Activated CD4-positive, alpha-beta T cell treated with anti-CD3 and anti-CD28 coated beads, Interleukin-2, amount 50 U/mL, for 1 hour (primary cell): ENCODE measurements around the gene KCNK1.
"Not testable (repeated sequence)": the region's sequence is repeated elsewhere in the genome, so short reads cannot be mapped to it uniquely, and the experiment has no call there.

Experiments used
- DNase-seq: peaks from one replicate; pipeline ENCODE4 v3.0.0-alpha.2; 2020

Gene KCNK1

DNA sequence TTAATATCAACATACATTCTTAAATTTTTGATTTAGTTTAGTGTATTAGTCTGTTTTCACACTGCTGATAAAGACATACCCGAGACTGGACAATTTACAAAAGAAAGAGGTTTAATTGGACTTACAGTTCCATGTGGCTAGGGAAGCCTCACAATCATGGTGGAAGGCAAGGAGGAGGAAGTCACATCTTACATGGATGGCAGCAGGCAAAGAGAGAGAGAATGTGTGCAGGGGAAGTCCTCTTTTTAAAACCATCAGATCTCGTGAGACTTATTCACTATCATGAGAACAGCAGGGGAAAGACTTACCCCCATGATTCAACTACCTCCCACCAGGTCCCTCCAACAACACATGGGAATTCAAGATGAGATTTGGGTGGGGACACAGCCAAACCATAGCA is 56.5 kb downstream of the KCNK1 start:
- not testable (repeated sequence) for DNase-seq

DNA sequence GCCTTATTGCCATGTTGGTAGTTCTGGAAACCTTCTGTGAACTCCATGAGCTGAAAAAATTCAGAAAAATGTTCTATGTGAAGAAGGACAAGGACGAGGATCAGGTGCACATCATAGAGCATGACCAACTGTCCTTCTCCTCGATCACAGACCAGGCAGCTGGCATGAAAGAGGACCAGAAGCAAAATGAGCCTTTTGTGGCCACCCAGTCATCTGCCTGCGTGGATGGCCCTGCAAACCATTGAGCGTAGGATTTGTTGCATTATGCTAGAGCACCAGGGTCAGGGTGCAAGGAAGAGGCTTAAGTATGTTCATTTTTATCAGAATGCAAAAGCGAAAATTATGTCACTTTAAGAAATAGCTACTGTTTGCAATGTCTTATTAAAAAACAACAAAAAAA is 57.4 kb downstream of the KCNK1 start:
- DNase-seq: no peak

GRCh38 chr1:233672732-233673131 is 58.8 kb downstream of the KCNK1 start:
- DNase-seq: no peak

GRCh38 chr1:233673261-233673946 is 59.5 kb downstream of the KCNK1 start:
- no peak for DNase-seq

DNA sequence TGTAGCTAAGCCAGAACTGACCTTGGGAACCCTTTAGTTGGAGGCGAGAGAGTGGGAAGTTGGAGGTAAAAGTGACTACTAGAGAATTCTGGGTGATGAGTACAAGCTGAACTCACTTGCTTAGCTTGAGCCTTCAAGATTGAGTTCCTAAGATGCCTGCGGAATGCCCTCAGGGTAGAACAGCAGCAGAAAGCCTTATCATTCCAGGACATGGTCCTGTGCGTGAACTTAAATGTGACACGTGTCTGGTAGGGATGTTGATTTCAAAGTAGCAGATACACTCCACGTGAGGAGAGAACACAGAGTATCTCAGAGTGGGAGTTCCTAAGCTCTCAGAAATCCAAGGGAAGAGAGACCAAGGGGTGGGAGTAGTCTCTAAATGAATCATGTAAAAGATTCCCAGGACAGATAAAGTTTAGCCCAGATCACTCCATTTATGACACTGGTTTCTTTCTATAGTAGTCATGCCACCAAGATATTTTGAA is 60.1 kb downstream of the KCNK1 start:
- DNase-seq: no peak

DNA sequence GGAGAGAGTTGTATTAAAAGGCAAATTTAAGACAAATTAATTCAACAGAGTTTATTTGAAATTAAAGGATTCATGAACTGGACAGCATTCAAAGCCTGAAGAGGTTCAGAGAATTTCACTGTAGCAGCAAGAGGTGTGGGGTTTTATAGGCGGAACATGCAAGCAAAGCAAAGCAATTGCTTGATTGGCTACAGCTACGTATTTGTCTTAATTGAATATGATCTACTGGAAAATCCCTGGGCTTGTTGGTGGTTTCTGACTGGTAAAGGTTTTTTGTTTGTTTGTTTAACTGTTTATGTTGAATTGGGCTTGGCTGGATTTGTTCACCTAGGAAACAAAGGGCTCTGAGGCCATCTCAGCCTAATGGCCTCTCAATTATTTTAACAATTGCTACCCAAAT is 61.5 kb downstream of the KCNK1 start:
- no peak for DNase-seq

DNA sequence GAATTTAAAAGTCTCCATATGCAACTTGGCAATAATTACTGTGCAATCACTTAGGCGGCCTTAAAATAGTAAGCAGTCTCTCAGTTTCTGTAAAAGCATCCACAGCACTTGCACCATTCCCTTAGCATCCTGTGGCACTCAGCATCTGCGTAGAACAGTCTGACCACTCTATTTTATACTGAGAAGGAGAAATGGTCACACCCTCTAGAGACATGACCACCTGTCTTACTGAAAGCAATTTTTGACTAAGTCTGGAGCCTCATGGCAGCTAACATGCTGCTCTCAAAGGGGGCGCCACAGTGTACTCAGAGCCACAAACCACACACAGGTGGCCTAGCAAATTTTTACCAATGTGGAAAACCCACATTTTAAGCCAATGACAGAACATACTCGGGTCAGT is 62.0 kb downstream of the KCNK1 start:
- DNase-seq: no peak

DNA sequence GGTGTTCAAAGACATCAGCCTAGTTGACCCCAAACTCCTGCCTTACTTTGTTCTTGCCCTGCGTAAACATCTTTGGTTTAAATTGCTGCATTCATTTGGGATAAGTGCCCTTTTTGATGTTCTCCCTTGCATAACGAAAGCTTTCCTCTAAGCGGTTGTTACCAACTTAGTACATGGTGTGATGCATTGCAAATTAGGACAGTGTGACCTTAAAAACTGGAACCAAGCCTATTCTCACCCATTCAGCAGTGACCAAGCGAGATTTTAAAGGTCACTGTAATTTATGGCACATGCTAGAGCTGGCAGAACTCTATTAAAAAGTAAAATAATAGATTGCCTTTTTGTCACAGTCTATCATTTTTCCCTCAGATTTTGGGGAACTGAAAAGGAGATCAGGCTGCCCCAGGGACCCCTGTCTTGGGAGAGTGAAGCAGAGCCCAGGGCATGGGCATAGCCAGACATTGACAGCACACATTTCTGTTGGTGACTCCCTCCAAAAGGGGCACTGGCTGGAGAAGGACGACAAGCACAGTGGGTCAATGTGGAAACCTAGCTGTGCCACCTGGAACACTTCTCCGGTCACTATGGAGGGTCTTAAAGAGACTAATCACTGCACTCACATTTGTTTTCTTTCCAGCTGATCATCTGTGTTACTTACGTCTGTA is 63.9 kb downstream of the KCNK1 start:
- DNase-seq: no peak

DNA sequence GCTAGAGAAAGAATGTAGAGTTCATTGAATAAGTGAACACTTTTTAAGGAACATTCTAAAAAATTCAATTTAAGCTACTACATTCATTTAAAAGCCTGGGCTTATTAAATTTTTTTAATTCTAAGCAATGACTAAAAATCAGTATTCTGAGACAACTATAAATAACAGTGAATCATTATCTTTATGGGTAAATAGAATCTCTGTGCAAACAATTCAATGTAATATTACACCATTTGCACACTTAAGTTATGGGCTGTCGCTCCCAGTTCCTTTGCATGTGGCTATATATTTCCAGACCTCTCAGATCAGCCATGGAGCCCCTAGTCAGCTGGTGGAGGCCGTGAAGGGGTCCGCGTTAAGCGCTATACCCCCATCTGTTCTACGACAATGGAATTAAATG is 65.1 kb downstream of the KCNK1 start:
- no peak for DNase-seq

GRCh38 chr1:233679591-233680373 is 65.9 kb downstream of the KCNK1 start:
- no peak for DNase-seq

DNA sequence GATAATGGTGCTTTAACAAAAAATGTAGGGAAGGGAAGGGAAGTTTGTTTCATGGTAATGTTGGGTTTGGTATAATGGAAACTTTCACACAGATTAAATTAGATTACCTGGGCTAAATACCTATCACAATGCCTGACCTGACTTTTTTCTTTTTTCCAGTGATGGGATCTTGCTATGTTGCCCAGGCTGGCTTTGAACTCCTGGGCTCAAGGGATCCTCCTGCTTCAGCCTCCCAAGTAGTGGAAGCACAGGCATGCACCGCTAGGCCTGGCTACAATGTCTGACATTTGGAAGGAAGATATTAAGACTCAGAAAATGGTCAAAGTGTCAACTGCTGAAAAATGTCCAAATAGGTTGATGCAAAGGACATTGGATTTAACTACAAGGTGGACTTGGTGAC is 67.4 kb downstream of the KCNK1 start:
- DNase-seq: no peak

GRCh38 chr1:233686653-233687052 is 72.7 kb downstream of the KCNK1 start:
- not testable (repeated sequence) for DNase-seq

GRCh38 chr1:233689017-233689747 is 75.3 kb downstream of the KCNK1 start:
- DNase-seq: no peak

DNA sequence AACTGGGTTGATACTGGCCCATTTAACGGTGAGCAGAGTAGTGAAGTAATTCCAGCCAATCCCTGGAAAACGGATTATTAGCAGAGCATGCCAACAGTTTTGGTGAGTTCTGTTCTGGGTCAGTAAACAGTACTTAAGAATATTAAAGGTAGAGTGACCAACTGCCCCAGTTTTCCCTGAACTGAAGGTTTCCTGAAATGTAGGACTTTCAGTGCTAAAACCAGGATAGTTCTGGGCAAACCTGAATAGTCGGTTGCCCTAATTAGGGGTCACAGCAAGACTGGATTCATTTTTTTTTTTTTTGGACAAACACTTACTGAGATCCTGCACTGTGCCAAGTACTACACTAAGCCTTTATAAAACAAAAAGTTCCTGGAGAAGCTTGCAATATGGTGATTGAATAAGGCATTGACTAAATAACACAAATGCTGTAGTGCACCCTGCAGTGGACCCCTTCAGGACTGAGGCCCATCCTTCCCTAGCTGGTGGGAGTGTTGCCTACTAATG is 75.9 kb downstream of the KCNK1 start:
- DNase-seq: no peak

DNA sequence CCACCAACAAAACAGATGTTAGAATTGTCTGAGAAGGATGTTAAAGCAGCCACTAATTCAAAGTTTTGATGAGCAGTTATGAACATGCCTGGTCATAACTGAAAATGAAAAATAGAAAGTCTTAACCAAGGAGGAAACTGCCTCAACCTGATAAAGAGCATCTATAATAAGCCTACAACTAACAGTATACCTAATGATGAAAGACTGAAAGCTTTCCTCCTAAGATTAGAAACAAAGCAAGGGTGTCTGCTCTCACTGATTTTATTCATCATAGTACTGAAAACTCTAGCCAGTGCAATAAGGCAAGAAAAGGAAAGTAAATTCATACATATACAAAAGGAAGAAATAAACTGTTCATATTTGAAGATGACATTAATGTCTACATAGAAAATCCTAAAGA is 82.0 kb downstream of the KCNK1 start:
- DNase-seq: no peak

- no peak for DNase-seq
These were observed 86.4 kb downstream of the KCNK1 start for GRCh38 chr1:233700338-233700737.

DNA sequence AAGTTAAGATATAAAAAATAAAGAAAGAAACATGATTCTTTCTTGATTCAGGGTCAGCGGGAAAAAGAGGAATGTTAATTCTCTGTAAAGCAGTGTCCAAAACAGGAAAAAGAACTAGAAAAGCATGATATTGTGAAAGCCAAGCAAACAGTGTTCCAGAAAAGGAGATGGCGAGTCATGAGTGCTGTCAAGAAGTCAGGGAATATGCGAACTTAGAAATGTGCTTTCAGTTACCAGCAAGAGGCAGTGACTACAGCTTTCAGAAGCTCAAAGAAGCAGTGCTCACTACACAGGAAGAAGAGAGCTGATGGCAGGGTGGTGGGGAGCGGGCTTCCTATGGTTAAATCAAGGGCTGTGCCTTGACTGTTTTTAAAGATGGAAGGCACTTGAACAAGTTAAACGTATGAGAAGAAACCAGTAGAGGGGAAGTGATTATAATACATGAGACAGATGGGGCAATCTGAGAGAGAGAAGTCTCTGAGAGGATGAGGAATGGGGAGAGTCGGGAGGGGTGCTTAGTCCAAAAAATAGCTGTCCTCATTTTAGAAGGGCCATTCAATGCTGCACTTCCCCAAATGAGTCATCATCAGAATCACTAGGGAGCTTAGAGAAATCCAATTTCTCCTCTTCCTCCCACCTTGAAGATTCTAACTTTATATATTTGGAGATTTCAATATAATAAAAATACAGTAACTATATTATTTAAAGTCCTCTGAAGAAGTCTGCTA is 90.4 kb downstream of the KCNK1 start:
- DNase-seq: no peak

DNA sequence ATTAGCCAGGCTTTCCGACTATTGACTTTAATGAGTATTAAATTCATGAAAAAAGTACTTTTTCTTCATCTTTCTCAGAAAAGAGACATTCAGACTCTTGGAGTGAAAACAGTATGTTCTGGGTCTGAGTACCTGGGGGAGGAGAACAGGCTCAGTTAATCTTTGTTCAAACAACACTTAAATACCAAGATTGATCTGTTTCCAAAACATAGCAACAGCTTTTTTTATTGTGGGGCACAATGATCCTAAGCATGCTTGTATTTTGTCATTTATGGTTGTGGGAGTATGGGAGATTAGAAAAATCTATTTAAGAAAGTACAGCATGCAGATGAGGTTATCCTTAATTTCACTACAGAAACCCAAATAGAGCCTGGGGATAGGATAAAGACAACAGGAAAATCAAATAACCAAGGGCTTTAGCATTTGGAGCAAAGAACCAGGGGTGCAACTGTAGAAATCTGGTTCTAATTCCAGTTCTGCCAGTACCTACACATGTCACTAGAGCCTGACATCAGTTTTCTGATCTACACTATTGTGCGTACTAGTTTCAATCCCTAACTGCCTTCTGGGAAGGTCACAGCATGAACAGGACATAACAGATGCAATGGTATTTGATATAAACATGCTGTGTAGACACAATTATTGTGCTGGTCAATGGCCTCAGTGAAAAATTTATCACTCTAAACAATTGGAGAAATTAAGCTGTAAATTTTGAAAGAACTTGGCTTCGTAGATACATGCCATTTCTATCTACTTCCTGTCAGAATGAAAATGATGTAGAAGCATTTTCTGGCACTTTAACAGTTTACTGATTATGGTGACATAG is 91.2 kb downstream of the KCNK1 start:
- DNase-seq: no peak

DNA sequence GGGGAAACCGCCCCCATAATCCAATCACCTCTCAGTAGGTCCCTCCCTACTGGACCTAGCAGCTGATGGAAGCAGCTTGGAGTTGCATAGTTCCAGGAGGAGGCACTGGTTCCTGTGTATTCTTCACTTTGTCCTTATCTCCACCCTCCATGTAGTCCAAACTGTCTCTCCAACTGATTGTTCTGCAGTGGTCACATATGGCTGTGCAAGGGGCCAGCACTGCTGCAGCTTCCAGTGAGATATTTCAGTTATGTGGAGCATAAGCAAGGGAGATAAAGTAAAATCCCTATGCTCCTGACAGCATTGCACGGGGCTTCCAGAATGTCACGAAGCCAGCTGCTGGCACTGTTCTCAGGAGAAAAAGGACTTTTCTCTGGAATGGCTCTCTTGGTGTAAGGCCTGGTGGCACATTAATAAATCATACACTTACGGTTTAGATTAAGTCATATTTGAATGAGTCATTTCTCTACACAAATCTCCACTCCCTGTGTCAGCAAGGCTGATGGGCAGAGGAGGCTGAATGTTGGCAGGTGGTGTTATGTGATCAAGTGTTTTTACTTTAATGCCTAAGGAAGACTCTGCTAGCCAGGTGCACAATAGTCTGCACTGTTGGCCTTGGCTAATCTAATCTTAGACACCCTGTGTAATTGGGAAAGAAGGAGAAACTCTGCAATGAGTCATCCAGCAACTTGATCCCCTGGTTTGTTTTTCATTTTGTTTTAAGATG is 93.4 kb downstream of the KCNK1 start:
- no peak for DNase-seq
